HT1080 (cell line): Measurements from ENCODE around the gene AKAP13. TPM values are rescaled to one million over a fixed set of nuclear protein-coding genes. Genes with fewer than 3 reads are reported as not detected.

Experiments used
- DNase-seq: peaks from one replicate; pipeline ENCODE4 v3.0.0-alpha.2; 2015; ENCODE audit warnings: low read depth
- total RNA-seq: library from RNA; depleted of rRNA; stranded (reverse); fragments of >200 nt; shearing (Covaris generic); gene quantifications from 2 replicates; pipeline ENCODE4 v1.2.3, GENCODE V29; 2014

AKAP13 gene
- total RNA-seq, 1 experiment from 2014 or later, result 29.7 TPM

DNA sequence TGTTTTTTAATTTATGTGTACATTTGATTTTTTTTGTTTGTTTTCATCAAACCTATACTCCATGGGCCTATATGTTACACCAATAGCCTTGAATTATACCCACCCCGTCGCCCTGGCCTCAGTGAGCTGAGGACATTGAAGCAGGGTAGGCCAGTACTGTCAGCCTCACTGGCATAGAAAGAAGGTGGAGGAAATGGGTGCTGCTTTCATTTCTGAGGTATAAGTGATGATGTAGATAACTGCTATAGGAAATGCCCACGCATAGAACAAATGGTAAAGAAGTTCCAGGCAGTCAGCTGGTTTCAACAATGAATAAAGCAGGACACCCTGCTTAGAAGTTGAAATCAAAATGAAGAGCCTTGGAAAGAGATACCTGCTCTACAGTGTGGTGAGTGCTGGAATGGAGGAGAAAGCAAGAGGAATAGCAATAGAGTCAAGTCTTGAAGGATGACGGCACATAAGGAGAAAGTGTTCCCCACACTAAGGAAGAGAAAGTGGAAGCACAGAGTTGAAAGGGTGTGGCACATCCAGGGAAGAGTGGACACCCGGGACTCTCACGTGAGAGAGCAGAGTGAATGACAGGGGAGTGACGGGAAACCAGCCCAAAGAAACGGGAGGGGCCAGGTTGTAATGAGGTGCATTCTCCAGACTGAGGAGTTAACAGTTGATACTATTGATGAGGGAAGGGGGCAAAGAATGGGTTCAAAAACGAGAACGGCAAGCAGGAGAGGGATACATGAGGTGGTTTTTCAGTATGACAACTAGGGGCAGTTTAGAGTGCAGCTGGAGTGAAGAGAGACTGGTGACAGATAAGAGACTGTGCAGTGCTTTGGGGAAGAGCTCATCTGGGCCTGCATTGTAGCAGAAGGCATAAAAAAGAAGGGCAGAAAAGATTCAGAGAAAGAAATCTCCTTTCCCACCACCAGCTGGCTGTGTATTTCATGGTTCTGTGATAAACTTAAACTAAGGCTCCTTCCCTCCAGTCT, 343.9 kb downstream of the AKAP13 start:
- DNase-seq, result no peak

DNA sequence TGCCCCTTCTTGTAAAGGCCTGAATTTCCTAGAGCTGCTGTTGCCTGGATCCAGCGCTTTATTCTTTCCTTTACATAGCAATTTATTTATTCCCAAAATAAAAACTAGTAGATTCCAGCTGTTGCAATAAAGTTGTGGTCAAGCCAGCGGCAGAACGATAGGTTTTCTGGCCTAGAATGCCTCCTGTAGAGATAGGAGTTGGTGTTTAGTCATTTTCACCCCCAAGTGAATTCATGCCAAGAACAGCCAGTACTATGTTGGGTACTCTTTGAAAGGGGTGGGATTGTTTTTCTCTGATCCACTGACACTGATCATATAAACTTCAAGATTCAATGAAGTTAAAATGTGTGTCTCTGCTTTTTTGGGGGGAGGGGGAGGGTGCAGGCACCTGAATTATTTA, 344.6 kb downstream of the AKAP13 start:
- no peak for DNase-seq

- no peak for DNase-seq
These were observed 345.2 kb downstream of the AKAP13 start for GRCh38 chr15:85725564-85725963.

DNA sequence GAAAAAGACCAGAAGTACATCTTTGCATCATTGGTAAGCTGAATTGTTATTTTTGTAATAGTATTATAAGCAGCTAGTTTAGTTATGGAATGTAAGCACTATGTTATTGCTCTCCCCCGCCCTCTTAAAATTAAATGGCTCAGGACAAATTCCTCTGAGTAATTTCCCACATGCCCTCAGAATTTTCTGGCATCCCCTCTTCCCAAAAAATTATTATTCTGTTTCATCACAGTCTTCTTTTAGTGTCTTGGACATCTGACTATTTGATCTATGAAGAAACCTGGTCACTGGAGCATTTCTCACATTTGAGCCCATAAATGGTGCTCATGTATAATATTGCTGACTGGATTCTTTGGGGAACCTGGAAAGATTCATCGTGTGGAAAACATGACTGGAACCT, 346.1 kb downstream of the AKAP13 start:
- no peak for DNase-seq

DNA sequence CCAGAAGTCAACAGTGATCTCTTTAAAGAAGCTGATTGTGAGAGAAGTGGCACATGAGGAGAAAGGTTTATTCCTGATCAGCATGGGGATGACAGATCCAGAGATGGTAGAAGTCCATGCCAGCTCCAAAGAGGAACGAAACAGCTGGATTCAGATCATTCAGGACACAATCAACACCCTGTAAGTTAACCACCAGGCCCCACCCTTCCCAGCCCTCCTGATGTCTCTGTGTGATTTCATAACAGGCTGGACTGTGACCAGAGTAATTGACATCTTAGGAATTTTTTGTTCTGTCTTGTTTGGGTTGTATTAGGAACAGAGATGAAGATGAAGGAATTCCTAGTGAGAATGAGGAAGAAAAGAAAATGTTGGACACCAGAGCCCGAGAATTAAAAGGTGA, 346.7 kb downstream of the AKAP13 start:
- DNase-seq, result no peak

- DNase-seq, result peak; percentile 69
These were observed 349.8 kb downstream of the AKAP13 start for GRCh38 chr15:85730001-85730820.

GRCh38 chr15:85733416-85733815, 353.0 kb downstream of the AKAP13 start:
- no peak for DNase-seq

DNA sequence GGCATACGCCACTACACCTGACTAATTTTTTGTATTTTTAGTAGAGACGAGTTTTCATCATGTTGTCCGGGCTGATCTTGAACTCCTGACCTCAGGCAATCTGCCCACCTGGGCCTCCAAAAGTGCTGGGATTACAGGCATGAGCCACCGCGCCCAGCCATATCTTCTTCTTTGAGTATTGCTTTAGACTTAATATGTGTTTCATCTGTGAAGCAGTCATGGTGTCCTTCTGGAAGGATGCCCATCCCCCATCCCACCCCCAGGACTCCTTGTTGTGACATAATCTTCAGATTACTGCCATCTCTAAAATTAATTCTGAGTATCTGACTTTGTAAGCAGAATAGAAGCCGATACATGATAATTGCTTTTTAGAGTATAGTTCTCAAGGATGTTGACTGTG, 356.7 kb downstream of the AKAP13 start:
- DNase-seq, result no peak

GRCh38 chr15:85741021-85741421, 360.6 kb downstream of the AKAP13 start:
- DNase-seq, result no peak

DNA sequence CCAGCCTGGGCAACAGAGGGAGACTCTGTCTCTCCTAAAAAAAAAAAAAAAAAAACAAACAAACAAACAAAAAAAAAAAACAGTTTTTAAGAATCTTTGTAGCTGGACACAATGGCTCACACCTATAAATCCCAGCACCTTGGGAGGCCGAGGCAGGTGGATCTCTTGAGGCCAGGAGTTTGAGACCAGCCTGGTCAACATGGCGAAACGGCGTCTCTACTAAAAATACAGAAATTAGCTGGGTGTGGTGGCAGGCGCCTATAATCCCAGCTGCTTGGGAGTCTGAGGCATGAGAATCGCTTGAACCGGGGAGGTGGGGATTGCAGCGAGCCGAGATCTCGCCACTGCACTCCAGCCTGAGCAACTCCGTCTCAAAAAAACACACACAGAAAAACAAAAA, 361.3 kb downstream of the AKAP13 start:
- no peak for DNase-seq

GRCh38 chr15:85742186-85742821, 361.9 kb downstream of the AKAP13 start:
- no peak for DNase-seq

GRCh38 chr15:85743392-85744055, 363.1 kb downstream of the AKAP13 start:
- DNase-seq, result no peak

GRCh38 chr15:85744579-85744978, 364.2 kb downstream of the AKAP13 start:
- no peak for DNase-seq

GRCh38 chr15:85745023-85745422, 364.6 kb downstream of the AKAP13 start:
- DNase-seq, result no peak

- no peak for DNase-seq
These were observed 365.2 kb downstream of the AKAP13 start for GRCh38 chr15:85745525-85746150.

DNA sequence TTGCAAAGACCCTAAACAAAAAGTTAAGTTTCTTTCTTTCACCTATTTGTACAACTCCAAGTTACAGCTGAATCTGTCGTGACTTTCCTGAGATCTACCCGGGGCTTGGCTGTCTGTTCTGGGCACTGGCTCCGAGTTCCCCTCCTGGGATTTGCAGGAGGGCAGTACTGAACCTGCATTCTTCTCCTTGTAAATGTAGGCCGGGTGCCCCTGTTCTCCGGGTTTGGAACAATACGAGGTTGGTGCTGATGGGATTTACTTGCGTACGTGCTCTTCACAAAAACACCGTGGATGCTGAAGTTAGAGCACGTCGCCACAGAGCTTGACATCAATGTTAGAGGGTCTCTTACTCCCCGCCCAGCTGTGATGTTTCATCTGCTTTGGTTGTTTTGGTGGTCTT, 366.2 kb downstream of the AKAP13 start:
- no peak for DNase-seq

DNA sequence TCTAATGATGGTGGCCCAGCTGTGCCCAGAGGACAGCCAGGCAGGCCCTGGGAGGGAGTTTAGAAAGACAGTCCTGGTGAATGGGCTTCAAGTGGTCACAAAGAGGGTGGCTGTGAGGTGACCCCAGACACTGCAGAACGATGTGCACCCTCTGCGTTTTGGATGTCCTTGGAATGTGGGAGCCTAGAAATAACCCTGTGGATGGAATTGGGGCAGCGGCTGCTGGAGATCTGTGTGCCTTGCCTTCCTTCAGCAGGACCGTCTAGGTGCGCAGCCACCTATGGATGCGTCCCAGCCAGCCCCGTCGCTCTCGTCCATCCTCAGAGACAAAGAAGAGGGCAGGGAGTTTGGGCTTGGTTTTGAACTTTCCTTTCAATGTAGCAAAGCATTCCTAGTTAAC, 367.8 kb downstream of the AKAP13 start:
- DNase-seq, result no peak

DNA sequence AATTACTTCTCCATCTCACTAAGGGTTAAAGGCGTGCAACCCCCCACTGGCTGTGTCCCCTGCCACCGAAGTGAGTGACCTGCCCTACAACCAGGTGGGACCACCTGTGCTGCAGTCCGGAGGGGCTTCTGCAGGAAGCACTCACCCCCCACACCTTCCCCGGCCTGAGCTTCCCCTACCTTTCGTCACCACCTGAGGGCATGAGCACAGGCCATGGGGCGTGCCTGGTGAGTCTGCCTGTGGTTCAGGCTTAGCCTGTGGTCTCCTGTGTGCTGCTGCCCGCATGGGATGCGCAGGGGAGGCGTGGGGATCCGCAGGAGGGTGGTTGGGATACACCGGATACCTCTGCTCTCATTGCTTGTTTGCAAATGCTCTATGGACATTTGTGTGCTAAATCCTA, 368.3 kb downstream of the AKAP13 start:
- no peak for DNase-seq

- DNase-seq, result no peak
These were observed 369.1 kb downstream of the AKAP13 start for GRCh38 chr15:85749261-85750151.
